Tibial artery (tissue), 4 donors: ENCODE results near the gene GDPD1.
"Not testable (repeated sequence)": the region's sequence is repeated elsewhere in the genome, so short reads cannot be mapped to it uniquely, and the experiment has no call there.

ENCODE experiments used
- DNase-seq, 2 donors: peaks; one replicate each; pipeline ENCODE4 v3.0.0-alpha.2; 2019
- H3K27ac ChIP-seq, 2 donors: fragments of 200-600 bp; sonication (generic) in 1 of 2; 1 replicate in 1 of 2; 2 replicates in 1 of 2; pipeline ENCODE4 v1.5.1; 2018 to 2019; ENCODE audit warnings: mild to moderate bottlenecking in 1 of 2
- H3K27me3 ChIP-seq, 2 donors: fragments of 200-600 bp; sonication (generic) in 1 of 2; one replicate each; pipeline versions ENCODE4 v1.5.1 to v1.6.0; 2016 to 2019
- H3K36me3 ChIP-seq, 3 donors: fragments of 200-600 bp; sonication (generic) in 2 of 3; one replicate each; pipeline ENCODE4 v1.5.1; 2016 to 2019; ENCODE audit warnings: mild to moderate bottlenecking in 2 of 3
- H3K4me1 ChIP-seq, 4 donors: fragments of 200-600 bp; sonication (generic) in 2 of 4; 1 replicate in 3 of 4; 2 replicates in 1 of 4; pipeline ENCODE4 v1.5.1; 2016 to 2019
- H3K4me3 ChIP-seq, 2 donors: fragments of 200-600 bp; sonication (generic) in 1 of 2; 1 replicate in 1 of 2; 2 replicates in 1 of 2; pipeline ENCODE4 v1.5.1; 2018 to 2019; ENCODE audit warnings: mild to moderate bottlenecking in 2 of 2
- H3K9me3 ChIP-seq, 3 donors: fragments of 200-600 bp; sonication (generic) in 1 of 3; one replicate each; pipeline ENCODE4 v1.5.1; 2016 to 2019
- intact Hi-C: fragments of 100-400 bp; cut with DNase I; formaldehyde crosslinking; loops from one replicate; pipeline ENCODE4 v1.15.0; 2023; ENCODE audit warnings: low total_unique reads
- TF ChIP-seq, protein P1 (sequence below), 2 experiments: fragments of 200-600 bp in 1 of 2; fragments of 450-650 bp in 1 of 2; IDR thresholded peaks; one replicate each; pipeline ENCODE4 v1.5.1; 2017 to 2019; ENCODE audit warnings: antibody characterized with exemption in 2 of 2, mild to moderate bottlenecking in 1 of 2, moderate library complexity in 1 of 2

GDPD1 gene

GRCh38 chr17:59220328-59221158 is at the start of gene GDPD1:
Gene GDPD1, plus strand, starts transcription at chr17:59220511. Its CDS starts 99 bp downstream, at chr17:59220610.
- no peaks in the 10 kb centered on the region for H3K27me3 ChIP-seq
- no peaks in the 10 kb centered on the region for H3K9me3 ChIP-seq
- TF ChIP-seq, protein P1, sequence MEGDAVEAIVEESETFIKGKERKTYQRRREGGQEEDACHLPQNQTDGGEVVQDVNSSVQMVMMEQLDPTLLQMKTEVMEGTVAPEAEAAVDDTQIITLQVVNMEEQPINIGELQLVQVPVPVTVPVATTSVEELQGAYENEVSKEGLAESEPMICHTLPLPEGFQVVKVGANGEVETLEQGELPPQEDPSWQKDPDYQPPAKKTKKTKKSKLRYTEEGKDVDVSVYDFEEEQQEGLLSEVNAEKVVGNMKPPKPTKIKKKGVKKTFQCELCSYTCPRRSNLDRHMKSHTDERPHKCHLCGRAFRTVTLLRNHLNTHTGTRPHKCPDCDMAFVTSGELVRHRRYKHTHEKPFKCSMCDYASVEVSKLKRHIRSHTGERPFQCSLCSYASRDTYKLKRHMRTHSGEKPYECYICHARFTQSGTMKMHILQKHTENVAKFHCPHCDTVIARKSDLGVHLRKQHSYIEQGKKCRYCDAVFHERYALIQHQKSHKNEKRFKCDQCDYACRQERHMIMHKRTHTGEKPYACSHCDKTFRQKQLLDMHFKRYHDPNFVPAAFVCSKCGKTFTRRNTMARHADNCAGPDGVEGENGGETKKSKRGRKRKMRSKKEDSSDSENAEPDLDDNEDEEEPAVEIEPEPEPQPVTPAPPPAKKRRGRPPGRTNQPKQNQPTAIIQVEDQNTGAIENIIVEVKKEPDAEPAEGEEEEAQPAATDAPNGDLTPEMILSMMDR (IDR thresholded peaks at IDR 0.05): peak; percentile 74 to 80
- DNase-seq: peak; percentile 92 to 96
- H3K27ac ChIP-seq: peak within 1 kb of the TSS; percentile 62 to 68
- intact Hi-C loops: no loop called here
- peak within 1 kb of the TSS; percentile 60 to 84 for H3K4me3 ChIP-seq
- H3K4me1 ChIP-seq: peaks cover 0 to 8% (median 3%) of the 10 kb centered on the region in 4 donors
- H3K36me3 ChIP-seq: no peaks in the 10 kb centered on the region

DNA sequence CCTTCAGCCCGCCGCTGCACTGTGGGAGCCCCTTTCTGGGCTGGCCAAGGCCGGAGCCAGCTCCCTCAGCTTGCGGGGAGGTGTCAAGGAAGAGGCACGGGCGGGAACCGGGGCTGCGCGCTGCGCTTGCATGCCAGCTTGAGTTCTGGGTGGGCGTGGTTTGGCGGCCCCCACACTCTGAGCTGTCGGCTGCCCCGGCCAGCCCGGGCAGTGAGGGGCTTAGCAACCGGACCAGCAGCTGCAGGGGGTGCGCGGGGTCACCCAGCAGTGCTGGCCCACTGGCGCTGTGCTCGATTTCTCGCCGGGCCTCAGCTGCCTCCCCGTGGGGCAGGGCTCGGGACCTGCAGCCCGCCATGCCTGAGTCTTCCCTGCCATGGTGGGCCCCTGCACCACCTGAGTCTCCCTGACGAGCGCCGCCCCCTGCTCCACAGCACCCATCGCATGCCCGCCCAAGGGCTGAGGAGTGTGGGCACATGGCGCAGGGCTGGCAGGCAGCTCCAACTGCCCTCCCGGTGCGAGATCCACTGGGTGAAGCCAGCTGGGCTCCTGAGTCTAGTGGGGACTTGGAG is 47.8 kb upstream of the GDPD1 start:
- TF ChIP-seq, protein P1 (IDR thresholded peaks at IDR 0.05): no peak
- intact Hi-C loops: no loop called here
- Histone ChIP-seq H3K36me3 (no peaks in the 10 kb centered on the region), H3K27me3 (no peaks in the 10 kb centered on the region), H3K9me3 (no peaks in the 10 kb centered on the region), H3K4me3 (no peak overlapping the region), H3K4me1 (no peaks in the 10 kb centered on the region), H3K27ac (no peak overlapping the region)
- DNase-seq: no peak

DNA sequence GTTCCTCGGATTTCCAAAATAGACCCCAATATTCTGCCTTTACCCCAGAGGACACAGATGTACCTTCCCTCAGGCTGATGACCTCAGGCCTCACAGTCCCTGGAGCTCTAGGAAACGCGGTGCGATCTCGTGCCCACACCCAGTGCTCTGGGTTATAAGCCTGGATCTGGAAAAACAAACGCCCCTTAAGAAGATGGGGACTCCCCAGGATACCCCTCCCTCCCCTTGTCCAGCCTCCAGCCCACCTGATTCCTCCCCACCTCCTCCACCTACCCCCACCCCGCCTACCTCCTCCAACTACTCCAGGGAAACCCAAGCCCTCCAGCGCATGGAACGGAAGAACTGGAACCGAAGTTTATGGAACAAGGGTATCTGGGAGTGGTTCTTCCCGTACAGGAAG is 45.6 kb upstream of the GDPD1 start:
- no peaks in the 10 kb centered on the region for H3K9me3 ChIP-seq
- no peaks in the 10 kb centered on the region for H3K4me1 ChIP-seq
- TF ChIP-seq, protein P1 (IDR thresholded peaks at IDR 0.05): no peak
- intact Hi-C loops: no loop called here
- DNase-seq: no peak
- no peaks in the 10 kb centered on the region for H3K36me3 ChIP-seq
- no peaks in the 10 kb centered on the region for H3K27me3 ChIP-seq
- no peak overlapping the region for H3K4me3 ChIP-seq
- H3K27ac ChIP-seq: no peak overlapping the region

GRCh38 chr17:59175076-59175475 is 45.2 kb upstream of the GDPD1 start:
- TF ChIP-seq, protein P1 (IDR thresholded peaks at IDR 0.05): no peak
- DNase-seq: no peak
- Histone ChIP-seq H3K4me1 (no peaks in the 10 kb centered on the region), H3K27ac (no peak overlapping the region), H3K36me3 (no peaks in the 10 kb centered on the region), H3K4me3 (no peak overlapping the region), H3K9me3 (no peaks in the 10 kb centered on the region), H3K27me3 (no peaks in the 10 kb centered on the region)
- intact Hi-C loops: no loop called here

- intact Hi-C loops: no loop called here
- no peak for DNase-seq
- H3K36me3 ChIP-seq: no peaks in the 10 kb centered on the region
- H3K27me3 ChIP-seq: no peaks in the 10 kb centered on the region
- H3K27ac ChIP-seq: no peak overlapping the region
- TF ChIP-seq, protein P1 (IDR thresholded peaks at IDR 0.05): no peak
- no peak overlapping the region for H3K4me3 ChIP-seq
- H3K4me1 ChIP-seq: no peaks in the 10 kb centered on the region
- H3K9me3 ChIP-seq: no peaks in the 10 kb centered on the region
These were observed 41.9 kb upstream of the GDPD1 start for GRCh38 chr17:59178266-59178985.

DNA sequence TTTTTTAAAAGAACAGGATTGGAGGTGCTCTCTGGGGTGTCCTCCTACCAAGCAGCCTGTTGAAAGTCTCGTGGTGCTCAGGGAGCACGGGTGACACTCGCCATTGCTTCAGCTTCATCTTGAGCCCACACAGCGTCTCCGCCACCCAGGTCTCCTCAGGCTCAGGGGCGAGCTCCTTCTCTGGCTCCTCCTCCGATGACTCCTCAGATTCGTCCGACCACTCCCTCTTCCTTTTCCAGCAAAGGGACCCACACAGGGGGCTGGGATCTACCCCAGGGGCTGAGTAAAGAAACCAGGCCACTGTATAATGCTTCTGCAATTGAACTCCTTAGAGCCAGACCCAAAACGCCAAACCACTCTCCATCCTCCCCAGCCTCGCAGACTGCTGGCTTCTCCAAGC is 40.7 kb upstream of the GDPD1 start:
- H3K36me3 ChIP-seq, H3K27ac ChIP-seq, intact Hi-C loops, H3K4me1 ChIP-seq, DNase-seq, H3K27me3 ChIP-seq, H3K4me3 ChIP-seq, H3K9me3 ChIP-seq: not testable (repeated sequence)
